ENCODE data around the gene OLFML2B.

Gene OLFML2B

DNA sequence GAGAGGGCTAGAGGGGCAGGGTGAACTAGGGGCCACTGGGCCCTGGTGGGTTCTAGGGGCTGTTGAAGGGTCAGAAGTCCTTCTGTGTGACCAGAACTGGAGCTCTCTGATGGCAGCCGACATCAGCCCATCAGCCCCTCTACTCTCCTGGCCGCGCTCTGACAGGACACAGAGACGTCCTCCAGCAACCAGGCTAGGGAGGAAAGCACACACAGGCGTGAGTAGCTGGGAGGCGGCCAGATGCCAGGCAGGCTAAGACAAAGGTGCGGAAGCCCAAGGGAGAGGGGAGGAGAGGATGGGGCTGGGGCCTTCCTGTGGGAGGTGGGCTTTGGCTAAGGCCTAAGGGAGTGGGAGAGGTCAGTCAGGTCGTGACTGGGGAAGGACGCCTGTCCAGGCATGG is 50.8 kb downstream of the OLFML2B start:
- no peak for DNase-seq

- no peak for DNase-seq
Observed at GRCh38 chr1:161970633-161971032, 53.0 kb downstream of the OLFML2B start.

DNA sequence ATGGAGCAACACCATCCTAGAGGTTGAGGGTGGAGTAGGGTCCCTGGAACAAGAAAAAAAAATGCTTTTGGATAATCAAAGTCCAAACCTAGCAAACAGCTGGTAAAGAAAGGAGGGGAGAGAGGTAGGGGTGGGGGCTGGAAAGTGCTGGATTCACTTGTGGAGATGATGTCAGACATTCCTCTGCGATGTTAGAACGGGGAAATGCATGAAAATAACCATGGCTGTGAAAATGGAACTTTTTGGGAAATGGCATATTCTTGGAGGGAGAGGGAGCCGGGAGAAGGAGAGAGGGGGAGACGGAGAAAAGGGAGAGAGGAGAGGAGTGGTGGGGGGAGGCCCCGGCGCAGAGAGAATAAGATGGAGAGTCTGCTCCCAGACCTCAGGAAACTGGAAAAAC is 53.6 kb downstream of the OLFML2B start:
- no peak for DNase-seq

- DNase-seq: no peak
Observed at GRCh38 chr1:161966067-161966466, 57.6 kb downstream of the OLFML2B start.

- DNase-seq: no peak
Observed at GRCh38 chr1:161962091-161962887, 61.4 kb downstream of the OLFML2B start.

GRCh38 chr1:161958425-161958824 is 65.2 kb downstream of the OLFML2B start:
- no peak for DNase-seq

GRCh38 chr1:161956930-161957329 is 66.7 kb downstream of the OLFML2B start:
- DNase-seq: no peak

GRCh38 chr1:161956097-161956496 is 67.6 kb downstream of the OLFML2B start:
- no peak for DNase-seq

- DNase-seq: no peak
Observed at GRCh38 chr1:161955606-161956005, 68.1 kb downstream of the OLFML2B start.

DNA sequence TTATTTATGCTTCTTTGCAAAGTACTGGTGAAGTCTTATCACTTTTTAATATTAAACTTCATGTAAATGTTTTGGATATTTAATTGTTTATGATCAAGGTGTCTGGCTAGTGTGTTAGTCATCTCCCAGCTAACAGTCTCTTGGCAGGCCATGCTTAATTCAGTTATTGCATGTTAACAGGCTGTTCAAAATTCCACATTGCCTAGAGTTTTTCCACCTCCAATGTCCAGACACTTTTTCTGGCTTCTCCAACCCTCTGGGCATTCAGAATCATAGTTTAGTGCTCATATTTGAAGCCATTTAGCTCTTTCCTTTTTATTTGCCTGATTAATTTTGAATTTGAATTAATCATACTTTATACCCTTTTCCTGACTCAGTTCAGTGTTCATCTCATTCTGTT is 69.2 kb downstream of the OLFML2B start:
- DNase-seq: no peak

- no peak for DNase-seq
Observed at GRCh38 chr1:161954050-161954449, 69.6 kb downstream of the OLFML2B start.

DNA sequence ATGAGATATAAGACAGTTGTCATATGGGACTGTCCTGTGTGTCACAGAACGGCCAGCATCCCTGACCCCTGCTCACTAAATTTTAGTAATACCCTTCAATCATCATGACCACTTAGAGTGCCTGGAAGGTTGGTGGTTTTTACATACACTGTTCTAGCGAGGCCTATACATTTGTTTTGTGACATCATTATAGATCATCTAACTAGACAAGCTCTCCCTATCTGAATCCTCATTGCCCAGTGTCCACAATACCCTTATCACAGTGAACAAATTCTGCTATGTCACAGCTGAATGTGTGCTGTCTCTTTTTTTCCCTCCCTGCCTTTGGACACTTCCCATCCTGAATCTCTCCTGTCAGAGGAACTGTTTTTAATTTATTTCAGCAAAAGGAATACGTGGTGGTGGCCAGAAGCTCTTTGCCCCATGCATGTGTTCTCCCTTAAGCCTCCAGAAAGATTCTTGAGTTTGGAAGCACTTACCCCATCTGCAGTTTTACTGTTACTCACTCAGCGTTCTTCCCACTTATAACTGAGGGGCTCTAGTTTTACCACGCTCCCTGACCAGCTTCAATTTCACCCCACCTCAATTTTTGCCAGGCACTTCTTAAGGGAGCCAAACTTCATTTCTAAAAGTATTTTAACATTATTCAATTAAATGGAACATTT is 70.3 kb downstream of the OLFML2B start:
- DNase-seq: no peak

- no peak for DNase-seq
Observed at GRCh38 chr1:161952607-161953172, 71.0 kb downstream of the OLFML2B start.

DNA sequence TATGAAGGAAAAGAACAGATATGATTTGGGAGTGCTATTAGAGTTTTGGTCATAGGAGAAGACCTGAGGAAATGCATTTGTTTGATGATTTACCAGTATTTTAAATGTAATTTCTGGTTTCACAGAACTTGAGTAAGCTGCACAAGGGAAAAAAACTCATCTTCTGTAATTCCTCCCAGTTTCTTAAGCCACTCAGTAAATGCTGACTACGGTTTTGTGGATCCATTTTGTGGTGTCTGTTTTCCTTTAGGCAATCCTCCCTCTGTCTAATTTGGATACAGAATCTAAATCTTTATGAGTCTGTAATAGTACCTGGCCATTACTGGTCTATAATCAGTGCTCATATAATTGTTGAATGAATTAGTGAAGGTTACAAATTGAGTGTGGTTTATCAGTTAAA is 72.0 kb downstream of the OLFML2B start:
- DNase-seq: no peak

GRCh38 chr1:161950377-161950776 is 73.3 kb downstream of the OLFML2B start:
- no peak for DNase-seq

DNA sequence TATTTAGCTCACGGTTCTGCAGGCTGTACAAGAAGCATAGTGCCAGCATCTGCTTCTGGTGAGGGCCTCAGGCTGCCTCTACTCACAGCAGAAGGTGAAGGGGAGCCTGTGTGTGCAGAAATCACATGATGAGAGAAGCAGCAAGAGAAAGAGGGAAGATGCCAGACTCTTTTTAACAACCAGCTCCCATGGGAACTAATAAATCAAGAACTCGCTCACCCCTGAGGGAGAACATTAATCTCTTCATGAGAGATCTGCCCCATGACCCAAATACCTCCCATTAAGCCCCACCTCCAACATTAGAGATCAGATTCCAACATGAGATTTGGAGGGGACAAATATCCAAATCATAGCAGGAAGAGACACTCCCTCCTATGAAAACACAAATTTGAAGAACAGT is 74.1 kb downstream of the OLFML2B start:
- DNase-seq: no peak

DNA sequence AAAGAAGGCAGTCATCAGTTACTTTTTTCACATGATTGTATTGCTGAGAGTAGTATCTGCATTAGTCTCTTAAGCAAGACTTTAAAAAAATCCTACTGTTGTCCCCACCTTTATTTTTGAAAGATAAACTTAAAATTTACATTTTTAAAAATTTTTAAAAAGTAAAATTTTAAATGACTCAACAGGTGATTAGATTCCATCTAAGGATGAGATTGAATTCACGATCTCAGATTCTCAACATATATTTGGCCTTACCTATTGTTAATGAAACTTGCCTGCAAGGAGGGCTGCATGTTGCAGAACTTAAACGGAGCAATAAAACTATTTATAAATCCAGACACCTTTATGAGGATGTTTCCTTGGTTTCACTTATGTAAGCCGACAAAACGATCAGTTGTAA is 75.2 kb downstream of the OLFML2B start:
- no peak for DNase-seq

GRCh38 chr1:161946071-161946987 is 77.3 kb downstream of the OLFML2B start:
- DNase-seq: no peak

- no peak for DNase-seq
Observed at GRCh38 chr1:161945306-161946060, 78.2 kb downstream of the OLFML2B start.

GRCh38 chr1:161944381-161944780 is 79.3 kb downstream of the OLFML2B start:
- no peak for DNase-seq

DNA sequence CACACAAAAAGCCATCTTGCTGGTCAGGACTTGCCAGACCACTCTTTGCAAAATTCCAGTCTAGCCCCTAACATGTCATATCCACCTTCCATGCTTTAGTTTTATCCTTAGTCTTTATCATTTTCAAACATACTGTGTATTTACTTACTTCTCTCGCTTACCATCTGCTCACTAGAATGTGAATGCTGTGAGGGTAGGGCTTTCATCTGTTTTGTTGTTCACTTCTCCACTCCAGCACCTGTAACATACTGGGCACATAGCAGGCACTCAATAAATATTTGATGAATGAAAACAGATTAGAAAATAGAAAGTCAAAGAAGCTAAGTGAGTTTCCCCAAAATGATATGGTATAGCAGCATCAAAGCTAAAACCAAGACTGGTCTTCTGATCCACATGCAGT is 79.9 kb downstream of the OLFML2B start:
- no peak for DNase-seq

- DNase-seq: no peak
Observed at GRCh38 chr1:161941726-161942436, 81.8 kb downstream of the OLFML2B start.
